Natural killer cell (primary cell): ENCODE results near the gene TDRD9. TPM values are rescaled to one million over a fixed set of nuclear protein-coding genes. Genes with fewer than 3 reads are reported as not detected.
A peak's percentile ranks its signal among the peaks of the same experiment; 100 is the strongest.

Experiments used
- ATAC-seq, 3 donors: fragments of 150-1000 bp in 2 of 3; fragments of 200-7000 bp in 1 of 3; cut with Tn5 transposase; 1 replicate in 1 of 3; 2 replicates in 2 of 3; pipeline ENCODE4 v1.10.0; 2021; ENCODE audit warnings: mild to moderate bottlenecking in 2 of 3, moderate library complexity in 2 of 3
- DNase-seq, 2 donors: peaks; one replicate each; pipeline versions ENCODE4 v3.0.0 to v3.0.0-alpha.2; 2013 to 2021; ENCODE audit warnings: mixed read lengths in 1 of 2
- H3K27ac ChIP-seq: one replicate; pipeline ENCODE4 v1.5.1; 2013; ENCODE audit warnings: mild to moderate bottlenecking, low read length
- H3K27me3 ChIP-seq: one replicate; pipeline ENCODE4 v1.6.1; 2013; ENCODE audit warnings: low read length; ENCODE audit not compliant: control insufficient read depth, insufficient read depth
- H3K36me3 ChIP-seq: one replicate; pipeline ENCODE4 v1.6.1; 2013; ENCODE audit warnings: low read length; ENCODE audit not compliant: control insufficient read depth, insufficient read depth
- H3K4me1 ChIP-seq: one replicate; pipeline ENCODE4 v1.6.1; 2013; ENCODE audit warnings: low read length; ENCODE audit not compliant: control insufficient read depth, insufficient read depth
- H3K4me3 ChIP-seq: one replicate; pipeline ENCODE4 v1.5.1; 2013; ENCODE audit warnings: low read length
- H3K9me3 ChIP-seq: one replicate; pipeline ENCODE4 v1.6.1; 2013; ENCODE audit warnings: low read length; ENCODE audit not compliant: control insufficient read depth, insufficient read depth
- H3K27ac Mint-ChIP-seq, 2 donors: one replicate each; pipeline ENCODE4 v1.8.0; 2022; ENCODE audit warnings: mild to moderate bottlenecking in 2 of 2, mixed read lengths in 2 of 2, moderate library complexity in 1 of 2
- H3K27me3 Mint-ChIP-seq, 2 donors: one replicate each; pipeline ENCODE4 v1.8.0; 2022; ENCODE audit warnings: low read depth in 2 of 2, mixed read lengths in 2 of 2
- H3K36me3 Mint-ChIP-seq: one replicate; pipeline ENCODE4 v1.8.0; 2022; ENCODE audit warnings: mixed read lengths
- H3K4me1 Mint-ChIP-seq, 2 donors: one replicate each; pipeline ENCODE4 v1.8.0; 2022; ENCODE audit warnings: mixed read lengths in 2 of 2
- H3K4me3 Mint-ChIP-seq: one replicate; pipeline ENCODE4 v1.8.0; 2022; ENCODE audit warnings: mild to moderate bottlenecking, moderate library complexity, mixed read lengths
- H3K9me3 Mint-ChIP-seq, 2 donors: one replicate each; pipeline ENCODE4 v1.8.0; 2022; ENCODE audit warnings: mixed read lengths in 2 of 2
- CTCF ChIP-seq: fragments of 200-600 bp; IDR thresholded peaks from one replicate; pipeline ENCODE4 v1.8.0; 2022; ENCODE audit warnings: antibody characterized with exemption
- WGBS: methylation state at CpG from one replicate; pipeline ENCODE4 v1.1.7; 2013; ENCODE audit warnings: missing lambda C conversion rate; ENCODE audit not compliant: insufficient coverage; 5-methylcytosine and 5-hydroxymethylcytosine counted together
- intact Hi-C: fragments of 100-400 bp; cut with micrococcal nuclease; formaldehyde crosslinking; loops from one replicate; pipeline ENCODE4 v1.14.2; 2022
- total RNA-seq, 4 donors: library from RNA; stranded (reverse); fragments of 120-200 nt in 1 of 4; gene quantifications; one replicate each; pipeline versions ENCODE4 v1.2.3 to v1.2.4, GENCODE V29; 2013 to 2022

Gene TDRD9
- total RNA-seq, 3 donors from 2014 or later (not counting 1 experiment from before 2014, with no cell fraction given), result 0.75 to 2.2 (median 1.4) TPM

GRCh38 chr14:104086210-104086660, 158.0 kb downstream of the TDRD9 start:
- H3K9me3 ChIP-seq, result no peaks in the 10 kb centered on the region
- Mint-ChIP-seq H3K9me3 (no peaks in the 10 kb centered on the region), H3K27ac (no peak overlapping the region), H3K4me1 (no peaks in the 10 kb centered on the region), H3K4me3 (no peak overlapping the region), H3K36me3 (no peaks in the 10 kb centered on the region), H3K27me3 (peaks cover 0 to 7% of the 10 kb centered on the region in 2 donors)
- H3K27ac ChIP-seq, result no peak overlapping the region
- no peak for TF ChIP-seq CTCF
- H3K4me1 ChIP-seq, result peaks cover 5% of the 10 kb centered on the region
- ATAC-seq (no peak), DNase-seq (no peak)
- no peak overlapping the region for H3K4me3 ChIP-seq
- intact Hi-C loops, result no loop called here
- H3K36me3 ChIP-seq, result no peaks in the 10 kb centered on the region
- WGBS, result 87% methylated on average over 13 of the region's 13 CpGs
- no peaks in the 10 kb centered on the region for H3K27me3 ChIP-seq

GRCh38 chr14:104086661-104087461, 158.6 kb downstream of the TDRD9 start:
- TF ChIP-seq CTCF, result no peak
- peak in 1 of 2 donors; percentile 13 for DNase-seq
- no peak for ATAC-seq
- Mint-ChIP-seq H3K4me1 (no peaks in the 10 kb centered on the region), H3K27ac (no peak overlapping the region), H3K27me3 (peaks cover 0 to 7% of the 10 kb centered on the region in 2 donors), H3K36me3 (no peaks in the 10 kb centered on the region), H3K9me3 (no peaks in the 10 kb centered on the region), H3K4me3 (peak overlapping the region; percentile 28)
- Histone ChIP-seq H3K9me3 (no peaks in the 10 kb centered on the region), H3K36me3 (no peaks in the 10 kb centered on the region), H3K27me3 (no peaks in the 10 kb centered on the region), H3K27ac (no peak overlapping the region), H3K4me1 (peaks cover 5% of the 10 kb centered on the region), H3K4me3 (no peak overlapping the region)
- intact Hi-C loops, result no loop called here
- WGBS, result 82% methylated on average over 16 of the region's 16 CpGs

GRCh38 chr14:104087505-104087904, 159.2 kb downstream of the TDRD9 start:
- no peak for TF ChIP-seq CTCF
- intact Hi-C loops, result no loop called here
- no peaks in the 10 kb centered on the region for H3K9me3 Mint-ChIP-seq
- Histone ChIP-seq H3K27me3 (no peaks in the 10 kb centered on the region), H3K4me3 (no peak overlapping the region), H3K9me3 (no peaks in the 10 kb centered on the region), H3K36me3 (no peaks in the 10 kb centered on the region), H3K4me1 (peaks cover 5% of the 10 kb centered on the region), H3K27ac (no peak overlapping the region)
- DNase-seq, result no peak
- ATAC-seq, result no peak
- no peak overlapping the region for H3K27ac Mint-ChIP-seq
- no peaks in the 10 kb centered on the region for H3K4me1 Mint-ChIP-seq
- H3K4me3 Mint-ChIP-seq, result no peak overlapping the region
- H3K27me3 Mint-ChIP-seq, result peaks cover 0 to 7% of the 10 kb centered on the region in 2 donors
- 89% methylated on average over 17 of the region's 17 CpGs for WGBS
- H3K36me3 Mint-ChIP-seq, result no peaks in the 10 kb centered on the region
